Measurements from ENCODE around the gene LHFPL2.
"Not testable (repeated sequence)": the region's sequence is repeated elsewhere in the genome, so short reads cannot be mapped to it uniquely, and the experiment has no call there.

LHFPL2 gene

GRCh38 chr5:78648359-78649210 is at the start of gene LHFPL2:
LHFPL2 (minus strand) TSS chr5:78648772; CDS start chr5:78510213, 138,559 bp downstream.
- no peak for DNase-seq

- DNase-seq, result no peak
Observed at GRCh38 chr5:78696637-78697036, 48.1 kb upstream of the LHFPL2 start.

- not testable (repeated sequence) for DNase-seq
Observed at GRCh38 chr5:78696052-78696451, 47.5 kb upstream of the LHFPL2 start.

- DNase-seq, result no peak
Observed at GRCh38 chr5:78693339-78693738, 44.8 kb upstream of the LHFPL2 start.

GRCh38 chr5:78691084-78691960 is 42.8 kb upstream of the LHFPL2 start:
- no peak for DNase-seq

GRCh38 chr5:78690253-78690972 is 41.8 kb upstream of the LHFPL2 start:
- no peak for DNase-seq

- no peak for DNase-seq
Observed at GRCh38 chr5:78689540-78690252, 41.1 kb upstream of the LHFPL2 start.

GRCh38 chr5:78687514-78687913 is 38.9 kb upstream of the LHFPL2 start:
- DNase-seq, result not testable (repeated sequence)

GRCh38 chr5:78683905-78684304 is 35.3 kb upstream of the LHFPL2 start:
- DNase-seq, result not testable (repeated sequence)

GRCh38 chr5:78679905-78680304 is 31.3 kb upstream of the LHFPL2 start:
- DNase-seq, result no peak

- no peak for DNase-seq
Observed at GRCh38 chr5:78677777-78678668, 29.5 kb upstream of the LHFPL2 start.

- no peak for DNase-seq
Observed at GRCh38 chr5:78675956-78676730, 27.6 kb upstream of the LHFPL2 start.

GRCh38 chr5:78673827-78674226 is 25.3 kb upstream of the LHFPL2 start:
- DNase-seq, result not testable (repeated sequence)

- no peak for DNase-seq
Observed at GRCh38 chr5:78672154-78672553, 23.6 kb upstream of the LHFPL2 start.

GRCh38 chr5:78671609-78672008 is 23.0 kb upstream of the LHFPL2 start:
- no peak for DNase-seq

- no peak for DNase-seq
Observed at GRCh38 chr5:78670701-78671269, 22.2 kb upstream of the LHFPL2 start.

GRCh38 chr5:78669331-78669730 is 20.8 kb upstream of the LHFPL2 start:
- no peak for DNase-seq

- no peak for DNase-seq
Observed at GRCh38 chr5:78667461-78668103, 19.0 kb upstream of the LHFPL2 start.

GRCh38 chr5:78666975-78667374 is 18.4 kb upstream of the LHFPL2 start:
- not testable (repeated sequence) for DNase-seq

GRCh38 chr5:78666041-78666444 is 17.5 kb upstream of the LHFPL2 start:
- no peak for DNase-seq
